Measurements from ENCODE around the gene BPIFB2.

GRCh38 chr20:33034901-33035492, 27.5 kb downstream of the BPIFB2 start:
- TF ChIP-seq POLR2A (IDR thresholded peaks at IDR 0.05) (no peak), CTCF (IDR thresholded peaks at IDR 0.05) (no peak), EP300 (IDR thresholded peaks at IDR 0.05) (no peak)
